ENCODE measurements around the gene TAF4. TPM values are rescaled to one million over a fixed set of nuclear protein-coding genes. Genes with fewer than 3 reads are reported as not detected.

Gene TAF4
- total RNA-seq, 4 donors from 2014 or later: 6.2 to 37.6 (median 10.7) TPM

DNA sequence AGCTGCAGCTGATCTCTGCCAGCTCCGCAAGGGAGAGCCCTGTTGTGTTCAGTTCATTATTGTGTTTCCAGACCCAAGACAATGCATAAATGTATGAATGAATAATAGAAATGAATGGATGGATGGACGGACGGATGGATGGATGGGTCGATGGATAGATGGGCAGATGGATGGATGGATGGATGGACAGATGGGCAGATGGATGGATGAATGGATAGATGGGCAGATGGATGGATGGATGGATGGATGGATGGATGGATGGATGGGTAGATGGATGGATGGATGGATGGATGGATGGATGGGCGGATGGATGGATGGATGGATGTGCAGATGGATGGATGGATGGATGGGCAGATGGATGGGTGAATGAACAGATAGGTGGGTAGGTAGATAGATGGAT, 39.9 kb upstream of the TAF4 start:
- H3K9me3 ChIP-seq: peaks cover 0 to 14% of the 10 kb centered on the region in 2 donors

DNA sequence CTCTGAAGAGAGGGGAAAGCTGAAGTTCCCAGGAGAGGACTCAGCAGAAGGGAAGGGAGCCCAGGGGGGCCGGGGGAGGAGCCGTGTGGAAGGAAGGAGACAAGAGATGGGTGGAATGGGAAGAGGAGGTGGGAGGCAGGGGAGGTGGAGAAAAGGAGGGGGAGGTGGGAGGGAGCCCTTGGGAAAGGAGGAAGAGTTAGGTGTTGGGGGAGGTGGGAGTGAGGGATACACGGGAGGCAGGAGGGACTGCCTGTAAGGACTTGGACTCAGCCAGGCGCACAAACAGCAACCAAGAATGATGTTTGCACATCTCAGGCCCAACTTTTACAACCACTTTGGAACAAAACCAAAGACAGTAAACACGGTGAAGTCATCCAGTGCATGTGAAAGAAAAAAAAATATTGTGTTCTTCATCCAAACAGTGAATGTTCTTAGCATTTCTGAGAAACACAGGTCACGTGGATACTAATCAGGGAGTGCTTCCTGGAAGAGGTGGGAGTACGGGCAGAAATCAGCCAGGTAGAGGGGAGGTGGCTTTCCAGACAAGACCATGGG, 39.2 kb upstream of the TAF4 start:
- peaks cover 0 to 12% of the 10 kb centered on the region in 2 donors for H3K9me3 ChIP-seq
- H3K4me1 ChIP-seq: peaks cover 0 to 3% of the 10 kb centered on the region in 2 donors
- H3K27ac ChIP-seq: peak overlapping the region; percentile 74 to 75
- peak; percentile 37 to 86 for DNase-seq
- intact Hi-C loops (cut with DNase I; ENCODE audit: low total_unique reads): no loop called here
- TF ChIP-seq POLR2A (IDR thresholded peaks at IDR 0.05): no peak
- TF ChIP-seq, protein P1, sequence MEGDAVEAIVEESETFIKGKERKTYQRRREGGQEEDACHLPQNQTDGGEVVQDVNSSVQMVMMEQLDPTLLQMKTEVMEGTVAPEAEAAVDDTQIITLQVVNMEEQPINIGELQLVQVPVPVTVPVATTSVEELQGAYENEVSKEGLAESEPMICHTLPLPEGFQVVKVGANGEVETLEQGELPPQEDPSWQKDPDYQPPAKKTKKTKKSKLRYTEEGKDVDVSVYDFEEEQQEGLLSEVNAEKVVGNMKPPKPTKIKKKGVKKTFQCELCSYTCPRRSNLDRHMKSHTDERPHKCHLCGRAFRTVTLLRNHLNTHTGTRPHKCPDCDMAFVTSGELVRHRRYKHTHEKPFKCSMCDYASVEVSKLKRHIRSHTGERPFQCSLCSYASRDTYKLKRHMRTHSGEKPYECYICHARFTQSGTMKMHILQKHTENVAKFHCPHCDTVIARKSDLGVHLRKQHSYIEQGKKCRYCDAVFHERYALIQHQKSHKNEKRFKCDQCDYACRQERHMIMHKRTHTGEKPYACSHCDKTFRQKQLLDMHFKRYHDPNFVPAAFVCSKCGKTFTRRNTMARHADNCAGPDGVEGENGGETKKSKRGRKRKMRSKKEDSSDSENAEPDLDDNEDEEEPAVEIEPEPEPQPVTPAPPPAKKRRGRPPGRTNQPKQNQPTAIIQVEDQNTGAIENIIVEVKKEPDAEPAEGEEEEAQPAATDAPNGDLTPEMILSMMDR (IDR thresholded peaks at IDR 0.05): no peak
- no peak overlapping the region for H3K4me3 ChIP-seq
- H3K36me3 ChIP-seq: no peaks in the 10 kb centered on the region
- no peaks in the 10 kb centered on the region for H3K27me3 ChIP-seq

More for the DNA sequence above, 39.9 kb upstream of the TAF4 start:
- intact Hi-C loops (cut with DNase I; ENCODE audit: low total_unique reads): no loop called here
- Histone ChIP-seq H3K27ac (peak overlapping the region; percentile 74 to 75), H3K27me3 (no peaks in the 10 kb centered on the region), H3K4me1 (peaks cover 0 to 3% of the 10 kb centered on the region in 2 donors), H3K36me3 (no peaks in the 10 kb centered on the region), H3K4me3 (no peak overlapping the region)
- TF ChIP-seq POLR2A (IDR thresholded peaks at IDR 0.05): no peak
- TF ChIP-seq, protein P1 (IDR thresholded peaks at IDR 0.05): no peak
- DNase-seq: no peak

DNA sequence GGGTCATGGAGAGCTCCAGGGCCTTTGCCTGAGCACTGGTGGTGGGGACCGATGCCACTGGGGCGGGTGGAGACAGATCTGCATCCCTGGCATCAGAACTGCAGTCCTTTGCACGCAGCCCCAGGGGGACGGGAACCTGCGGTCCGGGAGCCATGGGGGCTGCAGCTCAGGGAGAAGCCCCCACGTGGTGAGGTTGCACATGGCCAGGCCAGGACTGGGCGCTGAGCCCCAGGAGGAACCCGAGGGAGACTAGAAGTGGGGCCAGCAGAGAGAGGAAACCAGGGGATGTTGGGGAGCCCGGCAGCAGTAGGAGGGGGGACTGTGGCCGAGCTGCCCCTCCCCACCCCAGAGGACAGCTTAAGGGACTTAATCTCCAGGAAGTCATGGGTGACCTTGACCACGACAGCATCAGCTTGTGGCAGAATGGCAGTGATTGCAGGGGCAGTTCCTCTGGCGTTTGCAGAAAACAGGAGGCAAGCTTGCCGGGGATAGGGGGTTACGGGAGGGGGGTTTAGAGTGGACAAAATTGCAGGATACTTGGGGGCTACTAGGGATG, 38.6 kb upstream of the TAF4 start:
- intact Hi-C loops (cut with DNase I; ENCODE audit: low total_unique reads): no loop called here
- TF ChIP-seq, protein P1 (IDR thresholded peaks at IDR 0.05): no peak
- TF ChIP-seq POLR2A (IDR thresholded peaks at IDR 0.05): no peak
- Histone ChIP-seq H3K4me3 (no peak overlapping the region), H3K4me1 (peaks cover 0 to 3% of the 10 kb centered on the region in 2 donors), H3K27ac (peak overlapping the region; percentile 74 to 75), H3K36me3 (no peaks in the 10 kb centered on the region), H3K9me3 (peaks cover 0 to 9% of the 10 kb centered on the region in 2 donors), H3K27me3 (no peaks in the 10 kb centered on the region)
- DNase-seq: no peak

DNA sequence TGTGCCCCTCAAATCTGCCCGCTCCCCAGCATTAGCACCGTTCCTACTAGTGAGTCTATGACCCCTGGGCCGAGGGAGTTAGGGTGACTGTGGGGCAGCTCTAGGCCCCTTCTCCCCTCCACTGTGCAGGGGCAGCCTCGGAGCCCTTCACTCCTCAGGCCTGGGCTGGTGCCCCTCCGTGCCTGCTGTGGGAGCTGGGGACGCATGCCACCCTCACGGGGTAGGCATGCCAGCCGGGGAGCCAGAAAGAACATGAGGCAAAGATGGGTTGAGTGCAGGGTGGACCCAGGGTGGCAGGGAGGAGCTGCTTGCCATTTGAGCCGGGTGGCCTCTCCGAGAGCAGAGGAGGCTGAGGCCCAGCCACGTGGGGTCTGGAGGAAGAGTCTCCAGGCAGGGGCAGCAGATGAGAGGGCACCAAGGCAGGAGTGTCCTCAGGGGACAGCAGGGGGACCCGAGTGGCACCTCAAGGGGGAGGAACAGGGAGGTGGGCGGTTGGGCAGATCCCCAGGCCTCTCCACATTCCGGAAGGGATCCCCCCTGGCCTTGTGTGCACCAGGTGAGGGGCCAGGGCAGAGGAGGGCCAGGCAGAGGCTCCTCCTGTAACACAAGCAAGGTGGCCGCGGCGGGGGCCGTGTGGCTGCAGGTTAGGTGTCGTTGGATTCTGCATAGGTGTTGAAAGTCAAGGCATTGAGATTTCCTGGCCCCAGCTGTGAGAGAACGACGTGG, 38.0 kb upstream of the TAF4 start:
- DNase-seq: no peak
- H3K9me3 ChIP-seq: peaks cover 0 to 3% of the 10 kb centered on the region in 2 donors
- H3K36me3 ChIP-seq: no peaks in the 10 kb centered on the region
- H3K4me1 ChIP-seq: peaks cover 0 to 3% of the 10 kb centered on the region in 2 donors
- intact Hi-C loops (cut with DNase I; ENCODE audit: low total_unique reads): no loop called here
- no peaks in the 10 kb centered on the region for H3K27me3 ChIP-seq
- TF ChIP-seq POLR2A (IDR thresholded peaks at IDR 0.05): no peak
- TF ChIP-seq, protein P1 (IDR thresholded peaks at IDR 0.05): no peak
- H3K4me3 ChIP-seq: no peak overlapping the region
- H3K27ac ChIP-seq: peak overlapping the region in 1 of 2 donors; percentile 75

DNA sequence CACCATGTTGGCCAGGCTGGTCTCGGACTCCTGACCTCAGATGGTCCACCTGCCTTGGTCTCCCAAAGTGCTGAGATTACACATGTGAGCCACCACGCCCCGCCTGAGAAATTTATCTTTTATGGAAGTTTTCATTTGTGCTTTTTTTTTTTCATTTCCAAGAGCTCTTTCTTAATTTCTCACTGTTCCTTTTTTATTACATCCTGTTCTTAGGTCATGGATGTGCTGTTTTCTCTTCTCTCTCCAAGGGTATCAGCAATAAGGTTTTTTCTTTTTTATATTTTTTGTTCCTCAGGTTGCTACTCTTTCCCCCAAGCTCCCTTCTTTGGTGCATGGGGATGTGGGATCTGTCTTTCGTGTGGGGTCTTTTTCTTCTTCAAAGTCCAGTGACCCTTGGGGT, 35.4 kb upstream of the TAF4 start:
- no peak for DNase-seq
- Histone ChIP-seq H3K9me3 (no peaks in the 10 kb centered on the region), H3K36me3 (no peaks in the 10 kb centered on the region), H3K27me3 (no peaks in the 10 kb centered on the region), H3K4me3 (no peak overlapping the region), H3K4me1 (peaks cover 0 to 3% of the 10 kb centered on the region in 2 donors), H3K27ac (no peak overlapping the region)
- TF ChIP-seq POLR2A (IDR thresholded peaks at IDR 0.05): no peak
- TF ChIP-seq, protein P1 (IDR thresholded peaks at IDR 0.05): no peak
- intact Hi-C loops (cut with DNase I; ENCODE audit: low total_unique reads): no loop called here
